AG09319 (cell line): ENCODE data around the gene SPATS2L.

Source experiments
- DNase-seq: peaks from one replicate; pipeline ENCODE4 v3.0.0-alpha.2; 2010; ENCODE audit warnings: low read depth; ENCODE audit errors: extremely low read depth
- CTCF ChIP-seq: IDR thresholded peaks from 2 replicates; pipeline ENCODE4 v1.5.1; 2011; ENCODE audit warnings: low read depth, mild to moderate bottlenecking, inconsistent platforms, low read length, moderate library complexity

Gene SPATS2L

GRCh38 chr2:200322607-200323006 is 16.1 kb downstream of the SPATS2L start:
- DNase-seq, result no peak
- no peak for TF ChIP-seq CTCF

DNA sequence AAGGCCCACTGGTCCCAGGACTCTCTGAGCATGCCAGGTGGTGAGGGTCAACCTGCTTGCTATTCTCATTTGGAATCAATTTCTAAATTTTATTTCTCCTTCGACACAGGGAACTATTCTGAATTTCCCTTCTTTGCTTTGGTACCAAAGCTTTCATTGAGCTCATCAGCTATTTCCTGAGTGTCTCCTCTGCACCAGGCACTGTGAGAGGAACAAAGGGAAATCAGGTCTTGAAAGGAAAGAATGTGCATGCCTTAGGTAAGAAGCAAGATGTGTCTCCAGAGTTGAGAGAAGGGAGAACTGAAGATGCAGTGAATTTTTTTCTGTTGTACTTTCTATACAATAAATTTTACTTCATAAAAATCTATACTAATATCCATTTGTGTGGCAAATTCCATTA is 17.9 kb downstream of the SPATS2L start:
- no peak for TF ChIP-seq CTCF
- DNase-seq, result no peak

GRCh38 chr2:200329384-200329783 is 22.9 kb downstream of the SPATS2L start:
- TF ChIP-seq CTCF, result no peak
- DNase-seq, result no peak

- TF ChIP-seq CTCF, result no peak
- no peak for DNase-seq
Observed at GRCh38 chr2:200329798-200330197, 23.3 kb downstream of the SPATS2L start.

- DNase-seq, result no peak
Observed at GRCh38 chr2:200330351-200331060, 24.0 kb downstream of the SPATS2L start.

GRCh38 chr2:200331061-200331400 is 24.5 kb downstream of the SPATS2L start:
- no peak for DNase-seq

More at GRCh38 chr2:200330351-200331060, 24.0 kb downstream of the SPATS2L start:
- TF ChIP-seq CTCF, result no peak

DNA sequence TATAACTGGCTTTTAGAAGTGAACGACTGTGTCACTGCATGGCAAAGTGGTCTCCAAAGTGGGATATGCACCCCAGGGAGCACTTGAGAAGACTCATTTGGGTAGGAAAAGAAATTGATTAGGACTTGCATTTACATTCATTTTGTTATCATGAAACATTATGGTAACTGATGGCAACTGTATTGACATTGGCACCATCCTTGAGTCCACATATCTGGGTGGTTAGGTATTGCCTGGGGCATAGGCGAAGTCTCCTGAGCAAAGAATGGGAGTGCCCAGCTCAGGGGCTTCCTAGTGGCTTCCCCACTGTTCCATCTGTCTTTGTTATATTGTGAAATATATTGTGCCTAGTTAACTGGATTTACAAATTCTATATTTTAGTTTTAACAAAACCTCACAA is 29.2 kb downstream of the SPATS2L start:
- no peak for DNase-seq
- no peak for TF ChIP-seq CTCF

More at GRCh38 chr2:200331061-200331400, 24.5 kb downstream of the SPATS2L start:
- no peak for TF ChIP-seq CTCF
